ENCODE data around the gene MTA1. TPM values are rescaled to one million over a fixed set of nuclear protein-coding genes. Genes with fewer than 3 reads are reported as not detected.

The MTA1 gene
- total RNA-seq, 1 donor from 2014 or later: 59.8 TPM

- Histone ChIP-seq H3K36me3 (no peaks in the 10 kb centered on the region), H3K9ac (no peak overlapping the region), H3K27me3 (no peaks in the 10 kb centered on the region), H3K9me3 (ENCODE audit: low read depth) (no peaks in the 10 kb centered on the region), H3K4me2 (no peak overlapping the region), H4K20me1 (ENCODE audit: low read depth) (peaks cover 66% of the 10 kb centered on the region), H2AFZ (replicated peaks) (no peak overlapping the region), H3K4me1 (no peaks in the 10 kb centered on the region), H3K79me2 (ENCODE audit: low read depth) (peaks cover 41% of the 10 kb centered on the region), H3F3A (ENCODE audit: low read depth) (no peaks in the 10 kb centered on the region), H3K27ac (no peak overlapping the region), H3K4me3 (no peak overlapping the region)
- Mint-ChIP-seq H3K4me3 (no peak overlapping the region), H3K4me1 (no peaks in the 10 kb centered on the region), H3K27me3 (ENCODE audit: insufficient read depth, low read depth) (no peaks in the 10 kb centered on the region), H3K27ac (no peak overlapping the region), H3K36me3 (peaks cover 10% of the 10 kb centered on the region), H3K9me3 (peaks cover 2% of the 10 kb centered on the region)
- no peak for DNase-seq (ENCODE audit: low spot score)
- TF ChIP-seq EZH2 (IDR thresholded peaks at IDR 0.05) (no peak), EZH2phosphoT487 (IDR thresholded peaks at IDR 0.05) (no peak), CTCF (IDR thresholded peaks at IDR 0.05) (no peak)
Measured at GRCh38 chr14:105440992-105441391, 21.4 kb downstream of the MTA1 start.

DNA sequence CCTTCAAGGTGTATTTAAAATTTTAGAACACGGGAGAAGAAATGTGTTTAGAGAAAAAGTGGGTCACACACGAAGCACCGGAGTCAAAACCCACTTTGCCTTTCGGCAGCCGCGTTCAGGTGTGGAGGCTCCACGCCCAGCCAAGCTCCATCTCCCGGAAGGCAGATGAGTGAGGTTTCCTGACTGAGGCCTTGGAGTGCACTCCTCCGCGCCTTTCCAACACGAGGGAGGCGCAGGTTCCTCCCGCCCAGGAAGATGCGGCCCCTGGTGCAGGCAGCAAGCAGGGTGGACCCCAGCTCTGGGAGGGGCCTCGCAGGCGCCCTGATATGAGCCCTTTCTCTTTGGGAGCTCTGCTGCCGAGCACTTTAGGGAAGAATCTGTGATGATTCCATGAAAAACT, 22.5 kb downstream of the MTA1 start:
- H3K79me2 ChIP-seq (ENCODE audit: low read depth): peaks cover 36% of the 10 kb centered on the region
- no peaks in the 10 kb centered on the region for H3F3A ChIP-seq (ENCODE audit: low read depth)

GRCh38 chr14:105442834-105443233, 23.2 kb downstream of the MTA1 start:
- Histone ChIP-seq H3F3A (ENCODE audit: low read depth) (no peaks in the 10 kb centered on the region), H3K9me3 (ENCODE audit: low read depth) (no peaks in the 10 kb centered on the region), H3K9ac (no peak overlapping the region), H3K79me2 (ENCODE audit: low read depth) (peaks cover 29% of the 10 kb centered on the region), H4K20me1 (ENCODE audit: low read depth) (peaks cover 66% of the 10 kb centered on the region), H3K4me3 (no peak overlapping the region), H3K27me3 (no peaks in the 10 kb centered on the region), H3K4me1 (no peaks in the 10 kb centered on the region), H2AFZ (replicated peaks) (no peak overlapping the region), H3K4me2 (no peak overlapping the region), H3K27ac (no peak overlapping the region), H3K36me3 (no peaks in the 10 kb centered on the region)
- no peaks in the 10 kb centered on the region for H3K27me3 Mint-ChIP-seq (ENCODE audit: insufficient read depth, low read depth)
- no peak overlapping the region for H3K4me3 Mint-ChIP-seq
- peaks cover 6% of the 10 kb centered on the region for H3K36me3 Mint-ChIP-seq
- no peaks in the 10 kb centered on the region for H3K4me1 Mint-ChIP-seq
- DNase-seq (ENCODE audit: low spot score): no peak
- H3K27ac Mint-ChIP-seq: no peak overlapping the region
- no peaks in the 10 kb centered on the region for H3K9me3 Mint-ChIP-seq
- TF ChIP-seq CTCF (IDR thresholded peaks at IDR 0.05) (no peak), EZH2phosphoT487 (IDR thresholded peaks at IDR 0.05) (no peak), EZH2 (IDR thresholded peaks at IDR 0.05) (no peak)

More for the DNA sequence above, 22.5 kb downstream of the MTA1 start:
- DNase-seq (ENCODE audit: low spot score): no peak
- Mint-ChIP-seq H3K36me3 (peaks cover 6% of the 10 kb centered on the region), H3K4me1 (no peaks in the 10 kb centered on the region), H3K4me3 (no peak overlapping the region), H3K27ac (no peak overlapping the region), H3K9me3 (no peaks in the 10 kb centered on the region), H3K27me3 (ENCODE audit: insufficient read depth, low read depth) (no peaks in the 10 kb centered on the region)
- no peaks in the 10 kb centered on the region for H3K27me3 ChIP-seq
- H3K27ac ChIP-seq: no peak overlapping the region
- no peaks in the 10 kb centered on the region for H3K9me3 ChIP-seq (ENCODE audit: low read depth)
- no peak overlapping the region for H3K4me2 ChIP-seq
- H3K36me3 ChIP-seq: no peaks in the 10 kb centered on the region
- TF ChIP-seq EZH2 (IDR thresholded peaks at IDR 0.05) (no peak), EZH2phosphoT487 (IDR thresholded peaks at IDR 0.05) (no peak), CTCF (IDR thresholded peaks at IDR 0.05) (no peak)
- H2AFZ ChIP-seq (replicated peaks): no peak overlapping the region
- no peak overlapping the region for H3K4me3 ChIP-seq
- no peaks in the 10 kb centered on the region for H3K4me1 ChIP-seq
- H4K20me1 ChIP-seq (ENCODE audit: low read depth): peaks cover 66% of the 10 kb centered on the region
- H3K9ac ChIP-seq: no peak overlapping the region

Measured in neural progenitor cell (in vitro differentiated cells).